Stimulated activated CD4-positive, alpha-beta T cell treated with anti-CD3 and anti-CD28 coated beads, Interleukin-4, amount 100 ng/mL, for 4 hours (primary cell): Measurements from ENCODE around the gene FSTL1.

Experiments
- DNase-seq, 2 experiments: peaks; one replicate each; pipeline ENCODE4 v3.0.0-alpha.2; 2020

The FSTL1 gene

GRCh38 chr3:120348991-120349854, 101.6 kb downstream of the FSTL1 start, which contains the start of gene LRRC58:
LRRC58 (minus strand) TSS chr3:120349354; CDS start chr3:120349243, 111 bp downstream.
- DNase-seq, result peak; percentile 85 to 91

DNA sequence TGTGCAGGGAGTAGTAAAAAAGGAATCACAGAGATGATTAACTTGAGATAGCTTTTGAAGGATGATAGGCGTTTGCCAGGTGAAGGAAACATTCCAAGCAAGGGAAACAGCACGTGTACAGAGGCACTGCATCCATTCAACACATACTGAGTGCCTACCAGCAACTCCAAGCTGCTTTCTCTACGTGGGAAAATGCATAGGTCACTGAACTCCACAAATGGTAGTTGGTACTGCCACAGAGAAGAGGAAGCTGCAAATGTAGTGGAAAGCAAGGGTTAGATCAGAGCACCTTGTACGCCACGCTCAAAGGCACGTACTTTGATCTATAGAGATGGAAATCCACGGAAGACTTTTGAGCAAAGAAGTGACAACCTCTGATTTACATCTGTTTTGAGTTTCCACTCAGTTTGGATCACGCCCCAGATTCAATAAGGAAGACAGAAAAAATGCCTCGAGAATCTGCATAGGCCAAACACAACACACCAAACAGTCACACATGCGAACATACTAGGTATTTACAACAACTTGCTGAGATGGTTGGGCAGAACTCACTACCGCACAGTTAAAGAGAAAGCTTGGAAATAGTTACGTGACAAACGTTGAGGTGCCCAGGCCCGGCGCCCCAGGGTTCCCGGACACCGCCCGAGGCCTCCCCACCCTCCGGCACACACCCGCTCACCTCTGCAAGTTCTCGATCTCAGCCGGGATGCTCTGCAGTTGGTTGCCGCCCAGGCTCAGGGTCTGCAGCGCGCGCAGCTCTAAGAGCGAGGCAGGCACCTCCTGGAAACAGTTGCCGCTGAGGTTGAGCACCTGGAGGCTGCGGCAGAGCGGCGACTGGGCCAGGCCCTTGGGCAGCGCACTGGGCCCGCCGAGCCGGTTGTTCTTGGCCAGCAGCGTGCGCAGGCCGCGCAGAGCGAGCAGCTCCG, 102.5 kb downstream of the FSTL1 start:
- peak; percentile 51 for DNase-seq

- DNase-seq, result no peak
Observed at GRCh38 chr3:120344349-120344748, 106.4 kb downstream of the FSTL1 start.
